HEK293 (cell line): ENCODE results near the gene POM121L2.

Source experiments
- BCL11B ChIP-seq: fragments of 450-650 bp; formaldehyde crosslinking; IDR thresholded peaks from 2 replicates; pipeline ENCODE4 v1.5.1; 2016; ENCODE audit warnings: low read depth, missing biosample characterization, missing genetic modification characterization
- GLI4 ChIP-seq: fragments of 450-650 bp; formaldehyde crosslinking; IDR thresholded peaks from 2 replicates; pipeline ENCODE4 v1.5.1; 2016; ENCODE audit warnings: missing biosample characterization, missing genetic modification characterization
- HOXD13 ChIP-seq: sonication (generic); formaldehyde crosslinking; IDR thresholded peaks from 2 replicates; pipeline ENCODE4 v1.8.0; 2022; ENCODE audit warnings: missing genetic modification reagents, borderline replicate concordance
- OVOL3 ChIP-seq: fragments of 450-650 bp; formaldehyde crosslinking; IDR thresholded peaks from 2 replicates; pipeline ENCODE4 v1.5.1; 2016; ENCODE audit warnings: missing biosample characterization, missing genetic modification characterization
- SCRT1 ChIP-seq: fragments of 450-650 bp; formaldehyde crosslinking; IDR thresholded peaks from 2 replicates; pipeline ENCODE4 v1.5.1; 2016; ENCODE audit warnings: missing biosample characterization, missing genetic modification characterization, borderline replicate concordance
- YY2 ChIP-seq: fragments of 450-650 bp; formaldehyde crosslinking; IDR thresholded peaks from 2 replicates; pipeline ENCODE4 v1.5.1; 2016; ENCODE audit warnings: missing biosample characterization, missing genetic modification characterization
- ZBTB1 ChIP-seq: fragments of 450-650 bp; formaldehyde crosslinking; IDR thresholded peaks from 2 replicates; pipeline ENCODE4 v1.5.1; 2016; ENCODE audit warnings: missing biosample characterization, missing genetic modification characterization
- ZBTB8A ChIP-seq: fragments of 450-650 bp; formaldehyde crosslinking; IDR thresholded peaks from 2 replicates; pipeline ENCODE4 v1.5.1; 2016; ENCODE audit warnings: missing biosample characterization, missing genetic modification characterization
- ZNF10 ChIP-seq: fragments of 450-650 bp; formaldehyde crosslinking; IDR thresholded peaks from 2 replicates; pipeline ENCODE4 v1.5.1; 2017; ENCODE audit warnings: missing biosample characterization, missing genetic modification characterization
- ZNF133 ChIP-seq: fragments of 450-650 bp; formaldehyde crosslinking; IDR thresholded peaks from 2 replicates; pipeline ENCODE4 v1.5.1; 2016; ENCODE audit warnings: missing biosample characterization, missing genetic modification characterization
- ZNF146 ChIP-seq: fragments of 450-650 bp; formaldehyde crosslinking; IDR thresholded peaks from 2 replicates; pipeline ENCODE4 v1.5.1; 2016; ENCODE audit warnings: missing biosample characterization, missing genetic modification characterization
- ZNF2 ChIP-seq: fragments of 450-650 bp; formaldehyde crosslinking; IDR thresholded peaks from 2 replicates; pipeline ENCODE4 v1.5.1; 2016; ENCODE audit warnings: missing biosample characterization, missing genetic modification characterization
- ZNF211 ChIP-seq: fragments of 450-650 bp; formaldehyde crosslinking; IDR thresholded peaks from 2 replicates; pipeline ENCODE4 v1.5.1; 2016; ENCODE audit warnings: low read depth, missing biosample characterization, missing genetic modification characterization
- ZNF214 ChIP-seq: fragments of 450-650 bp; formaldehyde crosslinking; IDR thresholded peaks from 2 replicates; pipeline ENCODE4 v1.5.1; 2017; ENCODE audit warnings: missing biosample characterization, mild to moderate bottlenecking, missing genetic modification characterization, borderline replicate concordance
- ZNF266 ChIP-seq: fragments of 450-650 bp; formaldehyde crosslinking; IDR thresholded peaks from 2 replicates; pipeline ENCODE4 v1.5.1; 2016; ENCODE audit warnings: missing biosample characterization, missing genetic modification characterization, low read depth
- ZNF302 ChIP-seq: fragments of 450-650 bp; formaldehyde crosslinking; IDR thresholded peaks from 2 replicates; pipeline ENCODE4 v1.5.1; 2016; ENCODE audit warnings: missing biosample characterization, missing genetic modification characterization, low read depth
- ZNF335 ChIP-seq: fragments of 450-650 bp; formaldehyde crosslinking; conservative IDR thresholded peaks from 2 replicates; pipeline ENCODE4 v1.5.1; 2016; ENCODE audit warnings: missing biosample characterization, missing genetic modification characterization
- ZNF473 ChIP-seq: fragments of 450-650 bp; formaldehyde crosslinking; IDR thresholded peaks from 2 replicates; pipeline ENCODE4 v1.5.1; 2017; ENCODE audit warnings: missing biosample characterization, missing genetic modification characterization
- ZNF544 ChIP-seq: fragments of 450-650 bp; formaldehyde crosslinking; IDR thresholded peaks from 2 replicates; pipeline ENCODE4 v1.5.0; 2017; ENCODE audit warnings: missing biosample characterization, missing genetic modification characterization
- ZNF561 ChIP-seq: fragments of 450-650 bp; IDR thresholded peaks from 2 replicates; pipeline ENCODE4 v1.5.1; 2018; ENCODE audit warnings: missing biosample characterization, missing genetic modification characterization, borderline replicate concordance
- ZNF747 ChIP-seq: fragments of 450-650 bp; formaldehyde crosslinking; IDR thresholded peaks from 2 replicates; pipeline ENCODE4 v1.5.1; 2016; ENCODE audit warnings: missing biosample characterization, missing genetic modification characterization
- ZNF785 ChIP-seq: fragments of 450-650 bp; formaldehyde crosslinking; IDR thresholded peaks from 2 replicates; pipeline ENCODE4 v1.5.1; 2016; ENCODE audit warnings: missing biosample characterization, missing genetic modification characterization
- ZXDB ChIP-seq: fragments of 450-650 bp; formaldehyde crosslinking; IDR thresholded peaks from 2 replicates; pipeline ENCODE4 v1.5.1; 2016; ENCODE audit warnings: missing biosample characterization, missing genetic modification characterization
- TF ChIP-seq, protein P1 (sequence below): fragments of 450-650 bp; formaldehyde crosslinking; IDR thresholded peaks from 2 replicates; pipeline ENCODE4 v1.5.0; 2017; ENCODE audit warnings: missing biosample characterization, missing genetic modification characterization, borderline replicate concordance
- TF ChIP-seq, protein P2 (sequence below): fragments of 450-650 bp; formaldehyde crosslinking; IDR thresholded peaks from 2 replicates; pipeline ENCODE4 v1.5.1; 2016; ENCODE audit warnings: missing biosample characterization, missing genetic modification characterization
- TF ChIP-seq, protein P3 (sequence below): fragments of 450-650 bp; formaldehyde crosslinking; IDR thresholded peaks from 2 replicates; pipeline ENCODE4 v1.5.1; 2016; ENCODE audit warnings: missing biosample characterization, missing genetic modification characterization
- TF ChIP-seq, protein P4 (sequence below): fragments of 450-650 bp; IDR thresholded peaks from 2 replicates; pipeline ENCODE4 v1.5.1; 2018; ENCODE audit warnings: missing biosample characterization, mild to moderate bottlenecking, missing genetic modification characterization
- TF ChIP-seq, protein P5 (sequence below): fragments of 450-650 bp; formaldehyde crosslinking; IDR thresholded peaks from 2 replicates; pipeline ENCODE4 v1.5.1; 2017; ENCODE audit warnings: missing biosample characterization, missing genetic modification characterization
- TF ChIP-seq, protein P6 (sequence below): fragments of 450-650 bp; formaldehyde crosslinking; IDR thresholded peaks from 2 replicates; pipeline ENCODE4 v1.5.1; 2016; ENCODE audit warnings: missing biosample characterization, missing genetic modification characterization, low read depth

The POM121L2 gene

DNA sequence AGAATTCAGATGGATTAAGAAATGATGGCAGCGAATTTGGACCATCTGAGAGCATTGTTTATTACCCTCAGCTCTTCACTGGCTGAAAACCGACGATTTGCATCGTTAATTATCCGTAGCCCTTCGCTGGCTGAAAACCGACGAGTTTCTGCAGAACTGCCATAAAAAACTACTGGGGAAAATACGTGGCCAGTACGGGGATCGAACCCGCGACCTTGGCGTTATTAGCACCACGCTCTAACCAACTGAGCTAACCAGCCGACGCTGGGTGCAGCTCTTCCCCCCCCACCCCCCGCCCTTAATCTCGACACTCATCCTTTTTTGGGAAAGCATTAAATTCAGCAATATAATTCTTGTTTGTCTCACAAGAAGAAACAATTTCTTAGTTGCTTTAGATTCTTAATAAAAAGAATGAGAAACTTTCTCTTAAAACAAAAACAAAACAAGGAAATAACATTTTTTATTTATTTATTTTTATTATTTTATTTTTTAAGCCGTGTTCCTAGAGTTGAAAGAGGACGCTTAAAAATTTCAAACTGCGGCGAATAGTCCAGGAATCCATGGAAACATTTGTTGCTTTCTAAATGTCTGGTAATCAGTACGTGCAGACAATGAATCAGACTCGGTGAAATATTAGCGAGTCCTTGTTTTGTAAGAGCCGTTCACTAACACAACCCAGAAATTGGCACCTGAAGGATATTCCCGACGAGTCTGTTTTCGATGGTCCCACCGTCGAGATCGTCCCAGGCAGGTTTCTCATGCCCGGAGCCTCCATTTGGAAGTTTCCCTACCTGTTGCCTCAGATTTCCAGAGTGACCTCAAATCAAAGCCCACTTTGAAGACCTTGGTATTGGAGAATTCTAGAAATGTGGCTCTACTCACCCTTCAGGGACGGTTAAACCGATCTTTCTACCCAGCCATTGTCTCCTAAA, 36.8 kb downstream of the POM121L2 start (continued):
- TF ChIP-seq, protein P1, sequence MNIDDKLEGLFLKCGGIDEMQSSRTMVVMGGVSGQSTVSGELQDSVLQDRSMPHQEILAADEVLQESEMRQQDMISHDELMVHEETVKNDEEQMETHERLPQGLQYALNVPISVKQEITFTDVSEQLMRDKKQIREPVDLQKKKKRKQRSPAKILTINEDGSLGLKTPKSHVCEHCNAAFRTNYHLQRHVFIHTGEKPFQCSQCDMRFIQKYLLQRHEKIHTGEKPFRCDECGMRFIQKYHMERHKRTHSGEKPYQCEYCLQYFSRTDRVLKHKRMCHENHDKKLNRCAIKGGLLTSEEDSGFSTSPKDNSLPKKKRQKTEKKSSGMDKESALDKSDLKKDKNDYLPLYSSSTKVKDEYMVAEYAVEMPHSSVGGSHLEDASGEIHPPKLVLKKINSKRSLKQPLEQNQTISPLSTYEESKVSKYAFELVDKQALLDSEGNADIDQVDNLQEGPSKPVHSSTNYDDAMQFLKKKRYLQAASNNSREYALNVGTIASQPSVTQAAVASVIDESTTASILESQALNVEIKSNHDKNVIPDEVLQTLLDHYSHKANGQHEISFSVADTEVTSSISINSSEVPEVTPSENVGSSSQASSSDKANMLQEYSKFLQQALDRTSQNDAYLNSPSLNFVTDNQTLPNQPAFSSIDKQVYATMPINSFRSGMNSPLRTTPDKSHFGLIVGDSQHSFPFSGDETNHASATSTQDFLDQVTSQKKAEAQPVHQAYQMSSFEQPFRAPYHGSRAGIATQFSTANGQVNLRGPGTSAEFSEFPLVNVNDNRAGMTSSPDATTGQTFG (tag by site-specific recombination), result no peak
- no peak for TF ChIP-seq HOXD13 (CRISPR knock-in tag)
- no peak for TF ChIP-seq ZNF214 (tag by site-specific recombination)
- TF ChIP-seq YY2 (tag by site-specific recombination), result no peak
- TF ChIP-seq, protein P2, sequence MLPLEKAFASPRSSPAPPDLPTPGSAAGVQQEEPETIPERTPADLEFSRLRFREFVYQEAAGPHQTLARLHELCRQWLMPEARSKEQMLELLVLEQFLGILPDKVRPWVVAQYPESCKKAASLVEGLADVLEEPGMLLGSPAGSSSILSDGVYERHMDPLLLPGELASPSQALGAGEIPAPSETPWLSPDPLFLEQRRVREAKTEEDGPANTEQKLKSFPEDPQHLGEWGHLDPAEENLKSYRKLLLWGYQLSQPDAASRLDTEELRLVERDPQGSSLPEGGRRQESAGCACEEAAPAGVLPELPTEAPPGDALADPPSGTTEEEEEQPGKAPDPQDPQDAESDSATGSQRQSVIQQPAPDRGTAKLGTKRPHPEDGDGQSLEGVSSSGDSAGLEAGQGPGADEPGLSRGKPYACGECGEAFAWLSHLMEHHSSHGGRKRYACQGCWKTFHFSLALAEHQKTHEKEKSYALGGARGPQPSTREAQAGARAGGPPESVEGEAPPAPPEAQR (tag by site-specific recombination), result no peak
- no peak for TF ChIP-seq ZNF302 (tag by site-specific recombination)
- no peak; the same call in 1 of the 2 replicates for TF ChIP-seq GLI4 (tag by site-specific recombination)
- TF ChIP-seq ZNF561, result peak; percentile 88
- TF ChIP-seq, protein P3, sequence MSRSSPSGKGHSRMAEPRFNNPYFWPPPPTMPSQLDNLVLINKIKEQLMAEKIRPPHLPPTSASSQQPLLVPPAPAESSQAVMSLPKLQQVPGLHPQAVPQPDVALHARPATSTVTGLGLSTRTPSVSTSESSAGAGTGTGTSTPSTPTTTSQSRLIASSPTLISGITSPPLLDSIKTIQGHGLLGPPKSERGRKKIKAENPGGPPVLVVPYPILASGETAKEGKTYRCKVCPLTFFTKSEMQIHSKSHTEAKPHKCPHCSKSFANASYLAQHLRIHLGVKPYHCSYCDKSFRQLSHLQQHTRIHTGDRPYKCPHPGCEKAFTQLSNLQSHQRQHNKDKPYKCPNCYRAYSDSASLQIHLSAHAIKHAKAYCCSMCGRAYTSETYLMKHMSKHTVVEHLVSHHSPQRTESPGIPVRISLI (tag by site-specific recombination), result peak; percentile 76; the same call in 1 of the 2 replicates
- TF ChIP-seq ZBTB8A (tag by site-specific recombination), result no peak
- TF ChIP-seq ZNF10 (tag by site-specific recombination), result peak; percentile 38; the same call in 1 of the 2 replicates
- 0 out of 2 replicates have a peak, but pooled peaks have one; percentile 35 for TF ChIP-seq ZNF2 (tag by site-specific recombination)
- TF ChIP-seq, protein P4, sequence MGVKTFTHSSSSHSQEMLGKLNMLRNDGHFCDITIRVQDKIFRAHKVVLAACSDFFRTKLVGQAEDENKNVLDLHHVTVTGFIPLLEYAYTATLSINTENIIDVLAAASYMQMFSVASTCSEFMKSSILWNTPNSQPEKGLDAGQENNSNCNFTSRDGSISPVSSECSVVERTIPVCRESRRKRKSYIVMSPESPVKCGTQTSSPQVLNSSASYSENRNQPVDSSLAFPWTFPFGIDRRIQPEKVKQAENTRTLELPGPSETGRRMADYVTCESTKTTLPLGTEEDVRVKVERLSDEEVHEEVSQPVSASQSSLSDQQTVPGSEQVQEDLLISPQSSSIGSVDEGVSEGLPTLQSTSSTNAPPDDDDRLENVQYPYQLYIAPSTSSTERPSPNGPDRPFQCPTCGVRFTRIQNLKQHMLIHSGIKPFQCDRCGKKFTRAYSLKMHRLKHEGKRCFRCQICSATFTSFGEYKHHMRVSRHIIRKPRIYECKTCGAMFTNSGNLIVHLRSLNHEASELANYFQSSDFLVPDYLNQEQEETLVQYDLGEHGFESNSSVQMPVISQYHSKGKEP, result peak; percentile 44
- no peak for TF ChIP-seq ZNF211 (tag by site-specific recombination)
- TF ChIP-seq ZNF266 (tag by site-specific recombination), result no peak
- no peak for TF ChIP-seq OVOL3
- TF ChIP-seq ZNF785 (tag by site-specific recombination), result no peak
- peak; percentile 24; the same call in 1 of the 2 replicates for TF ChIP-seq SCRT1 (tag by site-specific recombination)
- TF ChIP-seq ZBTB1 (tag by site-specific recombination), result no peak
- no peak for TF ChIP-seq ZNF747 (tag by site-specific recombination)
- no peak for TF ChIP-seq ZNF544 (tag by site-specific recombination)
- no peak for TF ChIP-seq ZNF146 (tag by site-specific recombination)
- TF ChIP-seq ZNF133 (tag by site-specific recombination), result no peak
- TF ChIP-seq, protein P5, sequence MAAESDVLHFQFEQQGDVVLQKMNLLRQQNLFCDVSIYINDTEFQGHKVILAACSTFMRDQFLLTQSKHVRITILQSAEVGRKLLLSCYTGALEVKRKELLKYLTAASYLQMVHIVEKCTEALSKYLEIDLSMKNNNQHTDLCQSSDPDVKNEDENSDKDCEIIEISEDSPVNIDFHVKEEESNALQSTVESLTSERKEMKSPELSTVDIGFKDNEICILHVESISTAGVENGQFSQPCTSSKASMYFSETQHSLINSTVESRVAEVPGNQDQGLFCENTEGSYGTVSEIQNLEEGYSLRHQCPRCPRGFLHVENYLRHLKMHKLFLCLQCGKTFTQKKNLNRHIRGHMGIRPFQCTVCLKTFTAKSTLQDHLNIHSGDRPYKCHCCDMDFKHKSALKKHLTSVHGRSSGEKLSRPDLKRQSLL (tag by site-specific recombination), result no peak
- TF ChIP-seq, protein P6, sequence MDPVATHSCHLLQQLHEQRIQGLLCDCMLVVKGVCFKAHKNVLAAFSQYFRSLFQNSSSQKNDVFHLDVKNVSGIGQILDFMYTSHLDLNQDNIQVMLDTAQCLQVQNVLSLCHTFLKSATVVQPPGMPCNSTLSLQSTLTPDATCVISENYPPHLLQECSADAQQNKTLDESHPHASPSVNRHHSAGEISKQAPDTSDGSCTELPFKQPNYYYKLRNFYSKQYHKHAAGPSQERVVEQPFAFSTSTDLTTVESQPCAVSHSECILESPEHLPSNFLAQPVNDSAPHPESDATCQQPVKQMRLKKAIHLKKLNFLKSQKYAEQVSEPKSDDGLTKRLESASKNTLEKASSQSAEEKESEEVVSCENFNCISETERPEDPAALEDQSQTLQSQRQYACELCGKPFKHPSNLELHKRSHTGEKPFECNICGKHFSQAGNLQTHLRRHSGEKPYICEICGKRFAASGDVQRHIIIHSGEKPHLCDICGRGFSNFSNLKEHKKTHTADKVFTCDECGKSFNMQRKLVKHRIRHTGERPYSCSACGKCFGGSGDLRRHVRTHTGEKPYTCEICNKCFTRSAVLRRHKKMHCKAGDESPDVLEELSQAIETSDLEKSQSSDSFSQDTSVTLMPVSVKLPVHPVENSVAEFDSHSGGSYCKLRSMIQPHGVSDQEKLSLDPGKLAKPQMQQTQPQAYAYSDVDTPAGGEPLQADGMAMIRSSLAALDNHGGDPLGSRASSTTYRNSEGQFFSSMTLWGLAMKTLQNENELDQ (tag by site-specific recombination), result no peak
- TF ChIP-seq ZNF335 (tag by site-specific recombination), result no peak; the same call in none of the 2 replicates
- TF ChIP-seq BCL11B, result no peak
- no peak for TF ChIP-seq ZXDB
- no peak for TF ChIP-seq ZNF473 (tag by site-specific recombination)
